ENCODE data around the gene ANXA8. TPM values are rescaled to one million over a fixed set of nuclear protein-coding genes. Genes with fewer than 3 reads are reported as not detected.

Gene ANXA8
- total RNA-seq, 1 experiment from 2014 or later: 172 TPM

- no peak overlapping the region for H3K27ac ChIP-seq
- no peaks in the 10 kb centered on the region for H3K9me2 ChIP-seq (ENCODE audit: insufficient read depth)
- H3K79me2 ChIP-seq (ENCODE audit: low read depth): no peaks in the 10 kb centered on the region
- H3K4me3 ChIP-seq: no peak overlapping the region
- no peaks in the 10 kb centered on the region for H4K20me1 ChIP-seq (ENCODE audit: insufficient read depth)
- H3K9me3 ChIP-seq (ENCODE audit: insufficient read depth, low read depth): no peaks in the 10 kb centered on the region
- no peak overlapping the region for H2AFZ ChIP-seq
- H3K4me2 ChIP-seq: no peak overlapping the region
- POLR2A ChIA-PET (ENCODE audit: unreplicated experiment): no interaction called here
- TF ChIP-seq EZH2 (IDR thresholded peaks at IDR 0.05; ENCODE audit: low read depth) (no peak), CTCF (conservative IDR thresholded peaks at IDR 0.05) (no peak)
- CTCF ChIA-PET: no interaction called here
- H3K4me1 ChIP-seq (replicated peaks; ENCODE audit: insufficient read depth): peaks cover 43% of the 10 kb centered on the region
- intact Hi-C loops (cut with micrococcal nuclease; ENCODE audit: unreplicated experiment): no loop called here
- BruUV-seq (replicated peaks): no TSS peak
- peaks cover 23% of the 10 kb centered on the region for H3F3A ChIP-seq (ENCODE audit: insufficient read depth, low read depth)
- no peaks in the 10 kb centered on the region for H3K27me3 ChIP-seq (ENCODE audit: insufficient read depth, low read depth)
- no peak for DNase-seq
- H3K36me3 ChIP-seq (ENCODE audit: low read depth): no peaks in the 10 kb centered on the region
Measured at GRCh38 chr10:47418966-47419365, 64.9 kb downstream of the ANXA8 start.

- Histone ChIP-seq H3K79me2 (ENCODE audit: low read depth) (no peaks in the 10 kb centered on the region), H3K9me3 (ENCODE audit: insufficient read depth, low read depth) (no peaks in the 10 kb centered on the region), H3K36me3 (ENCODE audit: low read depth) (no peaks in the 10 kb centered on the region), H3K27ac (no peak overlapping the region), H2AFZ (no peak overlapping the region), H3K4me3 (no peak overlapping the region), H3K27me3 (ENCODE audit: insufficient read depth, low read depth) (no peaks in the 10 kb centered on the region), H3K4me2 (no peak overlapping the region), H3K4me1 (replicated peaks; ENCODE audit: insufficient read depth) (peaks cover 46% of the 10 kb centered on the region), H3F3A (ENCODE audit: insufficient read depth, low read depth) (peaks cover 18% of the 10 kb centered on the region), H3K9me2 (ENCODE audit: insufficient read depth) (no peaks in the 10 kb centered on the region), H4K20me1 (ENCODE audit: insufficient read depth) (no peaks in the 10 kb centered on the region)
- intact Hi-C loops (cut with micrococcal nuclease; ENCODE audit: unreplicated experiment): no loop called here
- TF ChIP-seq EZH2 (IDR thresholded peaks at IDR 0.05; ENCODE audit: low read depth): no peak
- no peak for TF ChIP-seq CTCF (conservative IDR thresholded peaks at IDR 0.05)
- POLR2A ChIA-PET (ENCODE audit: unreplicated experiment): no interaction called here
- BruUV-seq (replicated peaks): no TSS peak
- CTCF ChIA-PET: no interaction called here
- no peak for DNase-seq
Measured at GRCh38 chr10:47418321-47418720, 65.6 kb downstream of the ANXA8 start.

Other genes starting within 250 kb of the ANXA8 start
- not detected in 2 replicates for gene GDF10, start 183.9 kb downstream of the ANXA8 start, total RNA-seq (2021)
- not detected in 2 replicates for gene GDF2, start 161.7 kb downstream of the ANXA8 start, total RNA-seq (2021)
- gene RBP3, start 135.8 kb downstream of the ANXA8 start, total RNA-seq (2021): not detected in 2 replicates
- gene ZNF488, start 99.8 kb downstream of the ANXA8 start, total RNA-seq (2021): 11.4 and 18.1 TPM in 2 replicates
- 3.2 TPM in 1 of 2 replicates, not detected in the other for gene FAM25G, start 7.6 kb upstream of the ANXA8 start, total RNA-seq (2021)
- gene AGAP9, start 39.5 kb upstream of the ANXA8 start, total RNA-seq (2021): 14.1 and 15.1 TPM in 2 replicates

All from PC-9 (cell line).